Ectodermal cell (in vitro differentiated cells): ENCODE measurements around the gene DCLK1.

Experiments used
- H3K27ac ChIP-seq: 2 replicates; pipeline ENCODE4 v1.7.0; 2013; ENCODE audit warnings: mild to moderate bottlenecking, low read depth, low read length; ENCODE audit not compliant: insufficient read depth, poor library complexity, severe bottlenecking
- H3K27me3 ChIP-seq: 2 replicates; pipeline ENCODE4 v1.7.0; 2013; ENCODE audit warnings: mild to moderate bottlenecking, low read length; ENCODE audit not compliant: insufficient read depth, control insufficient read depth, poor library complexity, severe bottlenecking
- H3K36me3 ChIP-seq: one replicate; pipeline ENCODE4 v1.7.0; 2013; ENCODE audit warnings: low read length; ENCODE audit not compliant: control insufficient read depth, insufficient read depth
- H3K4me1 ChIP-seq: one replicate; pipeline ENCODE4 v1.7.0; 2013; ENCODE audit warnings: low read length; ENCODE audit not compliant: control insufficient read depth, insufficient read depth
- H3K4me3 ChIP-seq: 2 replicates; pipeline ENCODE4 v1.7.0; 2013; ENCODE audit warnings: low read depth, low read length, control low read depth; ENCODE audit not compliant: insufficient read depth
- H3K9me3 ChIP-seq: 2 replicates; pipeline ENCODE4 v1.7.0; 2013; ENCODE audit warnings: mild to moderate bottlenecking, low read length, moderate library complexity; ENCODE audit not compliant: control insufficient read depth
- WGBS, 2 experiments: methylation state at CpG; one replicate each; pipeline ENCODE4 v1.1.7; 2013; ENCODE audit warnings: missing lambda C conversion rate in 2 of 2; 5-methylcytosine and 5-hydroxymethylcytosine counted together

Gene DCLK1

GRCh38 chr13:35763060-35763781 is 368.0 kb downstream of the DCLK1 start:
- WGBS, 2 experiments = 65 to 70% methylated on average over 4 of the region's 4 CpGs

GRCh38 chr13:35761440-35762252 is 369.5 kb downstream of the DCLK1 start:
- Histone ChIP-seq H3K9me3 (no peaks in the 10 kb centered on the region), H3K27me3 (no peaks in the 10 kb centered on the region), H3K4me3 (no peak overlapping the region), H3K36me3 (no peaks in the 10 kb centered on the region), H3K27ac (no peak overlapping the region), H3K4me1 (no peaks in the 10 kb centered on the region)
- WGBS, 2 experiments = 88 to 93% methylated on average over 2 of the region's 2 CpGs

More at GRCh38 chr13:35763060-35763781, 368.0 kb downstream of the DCLK1 start:
- Histone ChIP-seq H3K9me3 (no peaks in the 10 kb centered on the region), H3K27me3 (no peaks in the 10 kb centered on the region), H3K4me1 (peaks cover under 1% of the 10 kb centered on the region), H3K27ac (no peak overlapping the region), H3K36me3 (no peaks in the 10 kb centered on the region), H3K4me3 (no peak overlapping the region)

GRCh38 chr13:35760735-35761281 is 370.4 kb downstream of the DCLK1 start:
- H3K4me3 ChIP-seq = no peak overlapping the region
- H3K9me3 ChIP-seq = no peaks in the 10 kb centered on the region
- H3K36me3 ChIP-seq = no peaks in the 10 kb centered on the region
- no peak overlapping the region for H3K27ac ChIP-seq
- 84 to 87% methylated on average over 13 of the region's 13 CpGs for WGBS, 2 experiments
- H3K4me1 ChIP-seq = no peaks in the 10 kb centered on the region
- H3K27me3 ChIP-seq = no peaks in the 10 kb centered on the region

- Histone ChIP-seq H3K4me1 (no peaks in the 10 kb centered on the region), H3K4me3 (no peak overlapping the region), H3K27ac (no peak overlapping the region), H3K9me3 (no peaks in the 10 kb centered on the region), H3K27me3 (no peaks in the 10 kb centered on the region), H3K36me3 (no peaks in the 10 kb centered on the region)
- WGBS, 2 experiments = 89 to 100% methylated on average over 2 of the region's 2 CpGs
These were observed 383.6 kb downstream of the DCLK1 start for GRCh38 chr13:35747594-35747993.

- 85 to 86% methylated on average over 9 of the region's 9 CpGs for WGBS, 2 experiments
- no peaks in the 10 kb centered on the region for H3K9me3 ChIP-seq
- H3K27ac ChIP-seq = no peak overlapping the region
- no peaks in the 10 kb centered on the region for H3K36me3 ChIP-seq
- no peak overlapping the region for H3K4me3 ChIP-seq
- no peaks in the 10 kb centered on the region for H3K27me3 ChIP-seq
- no peaks in the 10 kb centered on the region for H3K4me1 ChIP-seq
These were observed 386.5 kb downstream of the DCLK1 start for GRCh38 chr13:35744566-35745178.

GRCh38 chr13:35744144-35744543 is 387.0 kb downstream of the DCLK1 start:
- WGBS, 2 experiments = 91 to 100% methylated on average over 1 to 2 of the region's 2 CpGs
- Histone ChIP-seq H3K27ac (no peak overlapping the region), H3K9me3 (no peaks in the 10 kb centered on the region), H3K36me3 (no peaks in the 10 kb centered on the region), H3K4me3 (no peak overlapping the region), H3K27me3 (no peaks in the 10 kb centered on the region), H3K4me1 (no peaks in the 10 kb centered on the region)

- Histone ChIP-seq H3K36me3 (no peaks in the 10 kb centered on the region), H3K4me1 (no peaks in the 10 kb centered on the region), H3K27me3 (no peaks in the 10 kb centered on the region), H3K9me3 (no peaks in the 10 kb centered on the region), H3K4me3 (no peak overlapping the region), H3K27ac (no peak overlapping the region)
- WGBS, 2 experiments = 90 to 95% methylated on average over 3 of the region's 3 CpGs
These were observed 388.0 kb downstream of the DCLK1 start for GRCh38 chr13:35743165-35743564.

- no peaks in the 10 kb centered on the region for H3K4me1 ChIP-seq
- H3K4me3 ChIP-seq = no peak overlapping the region
- no peaks in the 10 kb centered on the region for H3K36me3 ChIP-seq
- no peak overlapping the region for H3K27ac ChIP-seq
- H3K27me3 ChIP-seq = no peaks in the 10 kb centered on the region
- 93% methylated on average over 5 of the region's 5 CpGs for WGBS, 2 experiments
- H3K9me3 ChIP-seq = no peaks in the 10 kb centered on the region
These were observed 389.5 kb downstream of the DCLK1 start for GRCh38 chr13:35741657-35742056.

GRCh38 chr13:35736876-35737275 is 394.3 kb downstream of the DCLK1 start:
- 43 to 46% methylated on average over 2 of the region's 2 CpGs for WGBS, 2 experiments
- Histone ChIP-seq H3K27ac (no peak overlapping the region), H3K4me1 (no peaks in the 10 kb centered on the region), H3K4me3 (no peak overlapping the region), H3K9me3 (no peaks in the 10 kb centered on the region), H3K27me3 (no peaks in the 10 kb centered on the region), H3K36me3 (no peaks in the 10 kb centered on the region)

GRCh38 chr13:35733827-35734226 is 397.4 kb downstream of the DCLK1 start:
- Histone ChIP-seq H3K9me3 (no peaks in the 10 kb centered on the region), H3K27me3 (no peaks in the 10 kb centered on the region), H3K4me3 (no peak overlapping the region), H3K36me3 (no peaks in the 10 kb centered on the region), H3K4me1 (no peaks in the 10 kb centered on the region), H3K27ac (no peak overlapping the region)
- 87% methylated on average over 4 of the region's 4 CpGs for WGBS, 2 experiments
